ENCODE data around the gene EVX2.

EVX2 gene

DNA sequence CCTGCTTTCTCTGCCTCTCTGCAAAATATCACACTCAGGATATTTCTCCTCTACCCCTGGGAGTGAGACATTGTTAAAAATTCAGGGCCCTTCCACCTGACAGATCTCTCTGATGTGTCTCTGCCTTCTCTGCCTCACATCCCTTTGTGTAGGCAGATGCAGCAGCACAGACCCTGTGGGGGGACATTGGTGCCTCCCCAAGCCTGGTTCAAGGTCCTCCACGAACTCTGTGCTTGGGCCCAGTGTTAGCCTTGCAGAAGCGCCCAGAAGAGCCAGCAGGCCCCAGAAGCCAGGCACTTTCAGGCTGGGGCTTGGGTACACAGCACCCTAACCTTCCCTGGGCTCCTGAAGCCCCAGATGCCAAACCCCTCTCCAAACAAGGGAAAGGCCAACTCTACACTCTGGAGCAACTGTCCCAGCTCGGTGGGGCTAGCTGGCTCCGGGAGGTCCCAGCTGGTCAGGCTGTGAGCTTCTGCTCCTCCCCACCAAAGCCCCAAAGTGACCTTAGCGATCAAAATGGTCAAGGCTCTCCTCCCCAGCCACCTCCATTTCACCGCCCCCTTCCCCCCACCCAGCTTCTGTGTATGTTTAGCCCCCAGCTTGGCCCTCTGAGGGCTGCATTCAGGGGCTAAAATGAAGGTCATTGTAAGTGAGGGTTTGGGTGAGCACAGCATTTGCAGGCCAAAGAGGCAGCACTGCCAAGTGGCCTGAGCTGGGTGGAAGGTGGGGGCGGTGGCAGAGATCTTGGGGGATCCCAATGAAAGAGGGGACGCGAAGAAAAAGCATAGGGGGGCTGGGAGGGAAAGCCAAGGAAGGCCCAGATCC is 41.4 kb upstream of the EVX2 start:
- TF ChIP-seq, protein P1, sequence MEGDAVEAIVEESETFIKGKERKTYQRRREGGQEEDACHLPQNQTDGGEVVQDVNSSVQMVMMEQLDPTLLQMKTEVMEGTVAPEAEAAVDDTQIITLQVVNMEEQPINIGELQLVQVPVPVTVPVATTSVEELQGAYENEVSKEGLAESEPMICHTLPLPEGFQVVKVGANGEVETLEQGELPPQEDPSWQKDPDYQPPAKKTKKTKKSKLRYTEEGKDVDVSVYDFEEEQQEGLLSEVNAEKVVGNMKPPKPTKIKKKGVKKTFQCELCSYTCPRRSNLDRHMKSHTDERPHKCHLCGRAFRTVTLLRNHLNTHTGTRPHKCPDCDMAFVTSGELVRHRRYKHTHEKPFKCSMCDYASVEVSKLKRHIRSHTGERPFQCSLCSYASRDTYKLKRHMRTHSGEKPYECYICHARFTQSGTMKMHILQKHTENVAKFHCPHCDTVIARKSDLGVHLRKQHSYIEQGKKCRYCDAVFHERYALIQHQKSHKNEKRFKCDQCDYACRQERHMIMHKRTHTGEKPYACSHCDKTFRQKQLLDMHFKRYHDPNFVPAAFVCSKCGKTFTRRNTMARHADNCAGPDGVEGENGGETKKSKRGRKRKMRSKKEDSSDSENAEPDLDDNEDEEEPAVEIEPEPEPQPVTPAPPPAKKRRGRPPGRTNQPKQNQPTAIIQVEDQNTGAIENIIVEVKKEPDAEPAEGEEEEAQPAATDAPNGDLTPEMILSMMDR (IDR thresholded peaks at IDR 0.05; ENCODE audit: low read depth, low read length, poor library complexity, severe bottlenecking) = no peak
- no peak for TF ChIP-seq EZH2phosphoT487 (IDR thresholded peaks at IDR 0.05; ENCODE audit: borderline replicate concordance, low read length)
- H3K4me2 ChIP-seq (ENCODE audit: low read length) = no peak overlapping the region
- H3K36me3 ChIP-seq (ENCODE audit: control insufficient read depth, low read length) = no peaks in the 10 kb centered on the region
- no peaks in the 10 kb centered on the region for H3K9me3 ChIP-seq (ENCODE audit: control insufficient read depth, insufficient read depth, low read length)
- peaks cover 14% of the 10 kb centered on the region; the same call in 1 of the 2 replicates for H3K27me3 ChIP-seq (ENCODE audit: control insufficient read depth, low read length)
- no peaks in the 10 kb centered on the region for H3F3A ChIP-seq (ENCODE audit: control insufficient read depth, insufficient read depth)
- H3K4me3 ChIP-seq (ENCODE audit: low read length) = no peak overlapping the region
- H3K9me2 ChIP-seq (replicated peaks; ENCODE audit: control insufficient read depth, low read length) = no peaks in the 10 kb centered on the region
- no peaks in the 10 kb centered on the region for H4K20me1 ChIP-seq (ENCODE audit: control insufficient read depth, insufficient read depth, low read depth, low read length)
- no peaks in the 10 kb centered on the region for H3K4me1 ChIP-seq (ENCODE audit: control insufficient read depth, low read length)
- H3K79me2 ChIP-seq (ENCODE audit: control insufficient read depth, low read length) = no peaks in the 10 kb centered on the region
- no peak overlapping the region for H3K27ac ChIP-seq (ENCODE audit: low read depth, low read length)

DNA sequence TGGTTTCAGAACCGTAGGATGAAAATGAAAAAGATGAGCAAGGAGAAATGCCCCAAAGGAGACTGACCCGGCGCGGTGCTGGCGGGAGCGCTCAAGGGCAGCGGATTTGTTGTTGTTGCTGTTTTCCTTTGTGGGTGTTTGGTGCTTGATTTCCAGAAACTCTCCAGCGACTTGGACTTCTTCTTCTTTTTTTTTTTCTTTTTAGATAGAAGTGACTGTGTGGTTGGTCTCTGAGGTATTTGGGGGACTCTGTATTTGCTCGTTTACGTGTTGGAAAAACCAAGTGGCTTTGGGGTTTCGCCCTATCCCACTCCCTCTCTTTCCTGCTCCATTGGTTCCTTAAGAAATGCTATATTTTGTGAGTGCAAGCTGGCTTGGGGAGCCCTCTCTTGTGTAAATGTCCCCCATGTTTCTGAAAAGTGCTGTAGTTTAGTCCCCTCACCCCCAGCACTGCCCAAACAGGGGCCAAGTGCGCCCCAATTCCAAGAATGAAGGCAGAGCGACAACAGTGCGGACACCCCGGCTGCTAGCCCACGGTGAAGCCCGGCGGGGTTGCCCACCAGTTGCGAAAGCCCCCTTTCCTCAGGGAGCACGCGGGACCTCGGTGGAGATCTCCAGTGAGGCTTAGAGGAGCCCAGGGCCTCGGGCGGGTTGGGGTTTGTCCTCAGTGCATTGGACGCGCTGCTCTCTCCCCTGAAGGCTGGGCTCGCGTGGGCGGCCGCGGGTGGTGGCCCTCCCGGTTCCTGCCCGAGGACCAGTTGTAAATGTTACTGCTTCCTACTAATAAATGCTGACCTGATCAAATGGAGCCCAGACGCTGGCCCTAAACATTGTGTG is 40.6 kb upstream of the EVX2 start:
- no peak for TF ChIP-seq EZH2phosphoT487 (IDR thresholded peaks at IDR 0.05; ENCODE audit: borderline replicate concordance, low read length)
- TF ChIP-seq, protein P1 (IDR thresholded peaks at IDR 0.05; ENCODE audit: low read depth, low read length, poor library complexity, severe bottlenecking) = no peak
- no peak overlapping the region for H3K27ac ChIP-seq (ENCODE audit: low read depth, low read length)
- H3K79me2 ChIP-seq (ENCODE audit: control insufficient read depth, low read length) = no peaks in the 10 kb centered on the region
- H3K4me2 ChIP-seq (ENCODE audit: low read length) = no peak overlapping the region
- no peaks in the 10 kb centered on the region for H4K20me1 ChIP-seq (ENCODE audit: control insufficient read depth, insufficient read depth, low read depth, low read length)
- no peak overlapping the region for H3K4me3 ChIP-seq (ENCODE audit: low read length)
- no peaks in the 10 kb centered on the region for H3K9me3 ChIP-seq (ENCODE audit: control insufficient read depth, insufficient read depth, low read length)
- peaks cover 14% of the 10 kb centered on the region; the same call in 1 of the 2 replicates for H3K27me3 ChIP-seq (ENCODE audit: control insufficient read depth, low read length)
- no peaks in the 10 kb centered on the region for H3F3A ChIP-seq (ENCODE audit: control insufficient read depth, insufficient read depth)
- H3K9me2 ChIP-seq (replicated peaks; ENCODE audit: control insufficient read depth, low read length) = no peaks in the 10 kb centered on the region
- H3K4me1 ChIP-seq (ENCODE audit: control insufficient read depth, low read length) = no peaks in the 10 kb centered on the region
- H3K36me3 ChIP-seq (ENCODE audit: control insufficient read depth, low read length) = no peaks in the 10 kb centered on the region

DNA sequence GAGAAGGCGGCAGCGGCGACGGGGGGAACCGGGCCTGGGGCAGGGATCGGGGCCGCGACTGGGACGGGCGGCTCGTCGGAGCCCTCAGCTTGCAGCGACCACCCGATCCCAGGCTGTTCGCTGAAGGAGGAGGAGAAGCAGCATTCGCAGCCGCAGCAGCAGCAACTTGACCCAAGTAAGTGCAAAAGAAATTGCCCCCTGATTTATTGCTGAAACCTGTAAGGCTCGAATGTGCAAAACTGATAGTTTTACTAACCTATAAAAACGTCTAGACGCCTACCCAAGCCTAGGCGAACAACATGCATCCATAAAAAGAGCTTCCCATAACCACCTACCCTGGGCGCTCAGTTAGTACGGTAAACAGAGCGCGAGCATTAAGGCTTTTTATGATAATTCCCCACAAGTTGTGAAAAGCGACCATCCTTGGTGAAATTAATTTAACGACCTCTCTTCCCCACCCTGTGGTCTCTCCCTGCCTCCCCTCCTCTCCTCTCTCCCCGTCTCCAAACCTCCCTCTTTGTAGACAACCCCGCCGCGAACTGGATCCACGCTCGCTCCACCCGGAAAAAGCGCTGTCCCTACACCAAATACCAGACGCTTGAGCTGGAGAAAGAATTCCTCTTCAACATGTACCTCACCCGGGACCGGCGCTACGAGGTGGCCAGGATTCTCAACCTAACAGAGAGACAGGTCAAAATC is 39.8 kb upstream of the EVX2 start:
- peaks cover 14% of the 10 kb centered on the region; the same call in 1 of the 2 replicates for H3K27me3 ChIP-seq (ENCODE audit: control insufficient read depth, low read length)
- H3K9me3 ChIP-seq (ENCODE audit: control insufficient read depth, insufficient read depth, low read length) = no peaks in the 10 kb centered on the region
- TF ChIP-seq, protein P1 (IDR thresholded peaks at IDR 0.05; ENCODE audit: low read depth, low read length, poor library complexity, severe bottlenecking) = no peak
- TF ChIP-seq EZH2phosphoT487 (IDR thresholded peaks at IDR 0.05; ENCODE audit: borderline replicate concordance, low read length) = no peak
- H3K27ac ChIP-seq (ENCODE audit: low read depth, low read length) = no peak overlapping the region
- no peaks in the 10 kb centered on the region for H3K36me3 ChIP-seq (ENCODE audit: control insufficient read depth, low read length)
- no peaks in the 10 kb centered on the region for H4K20me1 ChIP-seq (ENCODE audit: control insufficient read depth, insufficient read depth, low read depth, low read length)
- H3K4me2 ChIP-seq (ENCODE audit: low read length) = no peak overlapping the region
- H3K4me1 ChIP-seq (ENCODE audit: control insufficient read depth, low read length) = no peaks in the 10 kb centered on the region
- H3K9me2 ChIP-seq (replicated peaks; ENCODE audit: control insufficient read depth, low read length) = no peaks in the 10 kb centered on the region
- no peak overlapping the region for H3K4me3 ChIP-seq (ENCODE audit: low read length)
- no peaks in the 10 kb centered on the region for H3F3A ChIP-seq (ENCODE audit: control insufficient read depth, insufficient read depth)
- no peaks in the 10 kb centered on the region for H3K79me2 ChIP-seq (ENCODE audit: control insufficient read depth, low read length)
